Measurements from ENCODE around the gene TMEM200C. TPM values are rescaled to one million over a fixed set of nuclear protein-coding genes. Genes with fewer than 3 reads are reported as not detected.

The TMEM200C gene
- not detected for total RNA-seq

DNA sequence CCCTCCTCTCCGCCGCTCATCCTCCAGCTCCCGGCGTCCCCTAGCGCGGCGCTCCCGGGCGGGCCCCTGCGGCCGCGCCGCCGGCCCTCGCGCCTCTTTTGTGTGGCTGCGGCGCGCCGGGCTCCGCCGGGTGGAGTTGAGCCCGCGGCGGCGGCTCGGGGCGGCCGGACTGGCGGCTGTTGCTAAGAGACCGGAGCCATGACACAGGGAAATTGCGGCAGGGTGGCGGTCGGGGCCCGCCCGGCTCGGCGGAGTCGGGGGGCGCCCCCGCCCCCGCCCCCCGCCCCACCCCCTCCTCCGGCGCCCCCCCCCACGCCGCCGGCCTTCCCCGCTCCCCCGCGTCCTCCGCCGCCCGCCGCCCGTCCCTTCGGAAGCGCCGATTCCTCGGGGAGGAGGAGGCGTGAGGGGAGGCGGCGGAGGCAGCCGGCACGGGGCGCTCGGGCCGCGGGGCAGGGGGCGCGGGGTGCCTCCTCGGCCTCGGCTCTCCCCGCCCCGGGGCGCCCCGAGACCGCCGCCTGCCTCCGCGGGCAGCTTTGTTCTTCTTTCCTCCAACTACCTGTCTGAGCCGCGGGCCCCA lies at the start of gene TMEM200C:
Gene TMEM200C, minus strand, starts transcription at position 224 of the 577 bp plus-strand sequence. CDS start 3,459 bp downstream, outside the sequence.
- peak in 2 of 3 donors; percentile 20 to 33 for DNase-seq (ENCODE audit: low read depth in 2 of 3, low spot score in 2 of 3)

DNA sequence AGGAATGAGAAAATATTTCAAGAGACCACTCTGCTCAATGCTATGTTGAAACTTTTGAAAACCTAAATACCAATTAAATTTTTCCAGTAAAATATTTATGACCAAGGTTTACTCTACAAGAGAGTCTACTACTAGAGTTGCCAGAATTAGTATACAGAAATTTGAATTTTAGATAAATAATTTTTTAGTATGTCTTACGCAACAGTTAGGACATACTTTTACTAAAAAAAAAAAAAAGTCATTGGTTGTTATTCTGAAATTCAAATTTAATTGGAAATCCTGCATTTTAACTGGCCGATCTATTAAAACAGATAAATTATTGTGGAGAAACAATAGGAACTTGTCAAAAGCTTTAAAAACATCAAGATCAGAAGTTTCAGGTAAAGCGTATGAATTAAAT lies 49.1 kb upstream of the TMEM200C start:
- no peak for DNase-seq (ENCODE audit: low read depth in 2 of 3, low spot score in 2 of 3)

DNA sequence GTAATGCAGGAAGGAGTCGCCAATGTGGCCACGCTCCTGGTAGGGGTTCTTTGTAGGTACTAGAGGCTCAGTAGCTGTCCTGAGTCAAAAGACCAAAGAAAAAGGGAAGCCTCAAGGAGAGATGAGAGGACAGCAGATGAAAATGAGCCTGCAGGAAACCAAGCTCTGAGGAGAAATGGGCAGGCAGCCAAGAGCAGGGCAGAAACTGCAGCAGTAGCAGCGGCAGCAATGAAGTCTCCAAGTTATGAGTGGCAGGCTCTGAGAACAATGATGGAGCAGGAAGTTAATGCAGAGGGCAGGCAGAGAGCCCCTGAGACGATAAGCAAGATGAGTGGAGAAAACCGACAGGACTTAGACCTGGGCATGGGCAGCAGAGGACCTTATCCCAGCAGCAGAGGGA lies 48.2 kb upstream of the TMEM200C start:
- DNase-seq (ENCODE audit: low read depth in 2 of 3, low spot score in 2 of 3): peak in 2 of 3 donors; percentile 2 to 15

GRCh38 chr18:5942591-5942990 lies 47.3 kb upstream of the TMEM200C start:
- peak in 2 of 3 donors; percentile 2 to 55 for DNase-seq (ENCODE audit: low read depth in 2 of 3, low spot score in 2 of 3)

- no peak for DNase-seq (ENCODE audit: low read depth in 2 of 3, low spot score in 2 of 3)
Measured at GRCh38 chr18:5941890-5942289, 46.6 kb upstream of the TMEM200C start.

GRCh38 chr18:5939801-5940667 lies 44.7 kb upstream of the TMEM200C start:
- no peak for DNase-seq (ENCODE audit: low read depth in 2 of 3, low spot score in 2 of 3)

DNA sequence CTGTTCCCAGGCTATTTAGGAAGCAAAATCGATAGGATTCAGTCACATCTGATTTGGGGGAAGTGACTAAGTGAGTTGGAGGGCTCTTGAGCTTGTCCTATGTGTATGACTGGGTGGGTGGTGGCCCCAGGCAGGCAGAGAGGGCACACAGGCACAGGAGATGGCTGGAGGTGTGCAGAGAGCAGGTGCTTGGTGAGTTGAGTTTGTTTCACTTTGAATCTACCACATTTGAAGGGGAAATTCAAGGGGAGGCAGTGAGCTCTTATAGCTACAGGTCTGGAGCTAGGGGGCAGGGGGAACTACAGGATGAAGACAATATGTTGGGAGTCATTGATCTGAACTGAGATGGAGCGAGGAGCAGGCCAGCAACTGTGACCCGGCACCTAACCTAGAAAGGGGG lies 42.5 kb upstream of the TMEM200C start:
- DNase-seq (ENCODE audit: low read depth in 2 of 3, low spot score in 2 of 3): no peak

DNA sequence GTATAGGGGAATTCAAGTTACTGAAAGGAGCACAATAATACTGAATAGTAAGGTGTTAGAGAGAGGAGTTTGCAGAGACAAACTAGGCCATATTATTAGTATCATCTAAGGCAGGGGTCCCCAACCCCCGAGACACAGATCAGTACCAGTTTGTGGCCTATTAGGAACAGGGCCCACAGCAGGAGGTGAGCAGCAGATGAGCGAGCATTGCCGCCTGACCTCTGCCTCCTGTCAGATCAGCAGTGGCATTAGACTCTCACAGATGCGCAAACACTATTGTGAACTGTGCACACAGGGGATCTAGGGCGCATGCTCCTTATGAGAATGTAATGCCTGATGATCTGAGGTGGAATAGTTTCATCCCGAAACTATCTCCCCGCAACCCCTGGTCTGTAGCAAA lies 41.8 kb upstream of the TMEM200C start:
- DNase-seq (ENCODE audit: low read depth in 2 of 3, low spot score in 2 of 3): no peak

GRCh38 chr18:5930789-5931188 lies 35.5 kb upstream of the TMEM200C start:
- DNase-seq (ENCODE audit: low read depth in 2 of 3, low spot score in 2 of 3): no peak

- no peak for DNase-seq (ENCODE audit: low read depth in 2 of 3, low spot score in 2 of 3)
Measured at GRCh38 chr18:5918205-5918858, 23.0 kb upstream of the TMEM200C start.

GRCh38 chr18:5914951-5915350 lies 19.6 kb upstream of the TMEM200C start:
- no peak for DNase-seq (ENCODE audit: low read depth in 2 of 3, low spot score in 2 of 3)

DNA sequence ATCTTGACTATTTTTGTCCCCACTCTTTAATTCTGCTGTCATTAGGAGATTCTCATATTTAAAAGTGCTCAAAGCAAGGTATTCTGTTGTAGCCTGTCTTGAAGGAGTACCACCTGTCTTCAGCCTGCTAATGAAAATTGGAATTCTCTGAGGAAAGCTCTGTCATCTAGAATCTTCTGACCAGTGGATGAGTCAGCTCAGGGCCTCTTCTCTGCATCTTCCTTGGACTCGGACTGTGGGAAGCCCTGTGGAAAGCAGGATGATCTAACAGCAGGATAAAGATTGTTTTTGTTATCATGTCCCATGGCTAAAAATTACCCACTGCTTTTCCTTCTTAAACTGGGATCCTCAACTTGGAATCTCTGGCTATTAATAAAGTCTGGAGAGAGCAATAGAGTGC lies 18.7 kb upstream of the TMEM200C start:
- no peak for DNase-seq (ENCODE audit: low read depth in 2 of 3, low spot score in 2 of 3)

DNA sequence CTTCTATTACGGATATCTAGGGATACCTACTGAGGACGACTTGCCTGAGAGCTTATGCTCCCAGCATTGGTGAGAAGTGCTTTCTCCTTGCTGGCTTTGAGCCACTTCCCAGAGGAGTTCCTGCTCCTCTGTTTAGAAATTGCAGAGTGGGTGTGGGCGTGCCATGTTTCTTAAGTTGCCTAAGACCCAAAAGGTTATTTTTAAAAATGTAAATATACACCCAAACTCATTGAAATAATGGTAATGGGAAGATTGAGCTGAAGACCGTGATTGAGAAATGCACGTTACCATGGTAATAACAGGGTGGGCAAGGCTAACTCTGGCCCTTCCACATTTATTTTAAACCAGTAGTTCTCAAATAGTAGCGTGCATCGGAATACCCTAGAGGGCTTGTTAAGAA lies 17.2 kb upstream of the TMEM200C start:
- DNase-seq (ENCODE audit: low read depth in 2 of 3, low spot score in 2 of 3): no peak

GRCh38 chr18:5909125-5909524 lies 13.8 kb upstream of the TMEM200C start:
- no peak for DNase-seq (ENCODE audit: low read depth in 2 of 3, low spot score in 2 of 3)

GRCh38 chr18:5903386-5903785 lies 8.1 kb upstream of the TMEM200C start:
- no peak for DNase-seq (ENCODE audit: low read depth in 2 of 3, low spot score in 2 of 3)

DNA sequence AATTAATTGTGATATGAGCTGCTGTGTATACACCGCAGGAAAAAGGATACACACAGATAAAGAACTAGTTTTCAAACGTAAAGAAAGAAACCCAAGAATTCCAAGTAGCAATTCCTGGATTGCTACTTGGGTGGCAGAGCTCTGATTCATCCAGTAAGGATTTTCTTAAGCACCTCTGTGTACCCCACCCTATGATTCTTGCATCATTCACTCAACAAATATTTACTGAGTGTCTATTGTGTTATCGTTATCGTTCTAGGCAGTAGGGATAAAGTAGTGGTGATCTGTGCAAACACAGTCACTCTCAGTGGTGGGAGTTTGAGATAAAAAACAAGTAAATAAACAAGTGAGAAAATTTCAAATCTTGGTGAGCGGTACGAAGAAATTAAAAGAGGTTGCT lies 4.9 kb upstream of the TMEM200C start:
- no peak for DNase-seq (ENCODE audit: low read depth in 2 of 3, low spot score in 2 of 3)

- DNase-seq (ENCODE audit: low read depth in 2 of 3, low spot score in 2 of 3): no peak
Measured at GRCh38 chr18:5899835-5900234, 4.5 kb upstream of the TMEM200C start.

DNA sequence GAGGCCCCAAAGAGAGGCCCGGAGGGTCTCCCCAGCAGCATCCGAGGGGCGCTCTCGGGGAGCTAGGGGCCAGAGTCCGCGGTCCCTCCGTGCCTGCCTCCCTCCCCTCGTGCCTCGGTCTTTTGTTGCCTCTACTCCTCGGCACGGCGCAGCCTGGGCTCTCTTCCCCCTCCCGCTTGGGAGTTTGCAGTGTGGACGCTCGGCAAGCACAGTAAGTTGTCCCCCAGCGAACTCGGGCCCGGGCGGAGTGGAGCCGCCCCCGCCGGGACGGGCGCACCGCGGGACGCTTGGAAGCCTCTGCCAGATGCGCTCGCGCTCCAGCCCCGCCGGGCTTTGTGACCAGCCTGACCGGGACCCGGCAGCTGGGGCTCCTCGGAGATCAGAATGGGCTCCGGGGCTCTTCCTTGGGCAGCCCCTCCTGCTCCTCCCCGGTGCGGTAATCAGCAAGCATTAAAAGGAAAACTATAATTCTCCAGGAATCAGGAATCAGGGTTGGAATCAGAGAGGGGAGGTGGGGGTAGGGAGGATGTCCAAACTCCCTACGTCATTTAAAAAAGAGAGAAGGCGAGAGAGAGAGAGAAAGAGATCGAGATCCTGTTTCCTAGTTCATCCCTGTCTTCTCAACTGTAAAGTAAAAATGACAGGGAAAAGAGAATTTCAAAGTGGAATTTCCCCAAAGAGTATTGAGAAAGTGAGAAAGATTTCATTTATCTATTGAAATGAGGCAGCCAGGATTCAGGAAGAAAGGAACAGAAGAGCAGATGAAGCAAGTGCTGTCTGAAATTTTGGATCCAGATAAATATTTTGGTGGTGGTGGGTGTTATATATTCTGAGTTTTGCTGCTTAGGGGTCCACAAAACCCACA lies 786 bp upstream of the TMEM200C start:
- DNase-seq (ENCODE audit: low read depth in 2 of 3, low spot score in 2 of 3): peak in 2 of 3 donors; percentile 7 to 21

GRCh38 chr18:5894611-5895298 lies 567 bp downstream of the TMEM200C start:
- peak in 2 of 3 donors; percentile 5 to 11 for DNase-seq (ENCODE audit: low read depth in 2 of 3, low spot score in 2 of 3)

Measured in hematopoietic multipotent progenitor cell (in vitro differentiated cells).